ENCODE measurements around the gene SLC2A13.

DNA sequence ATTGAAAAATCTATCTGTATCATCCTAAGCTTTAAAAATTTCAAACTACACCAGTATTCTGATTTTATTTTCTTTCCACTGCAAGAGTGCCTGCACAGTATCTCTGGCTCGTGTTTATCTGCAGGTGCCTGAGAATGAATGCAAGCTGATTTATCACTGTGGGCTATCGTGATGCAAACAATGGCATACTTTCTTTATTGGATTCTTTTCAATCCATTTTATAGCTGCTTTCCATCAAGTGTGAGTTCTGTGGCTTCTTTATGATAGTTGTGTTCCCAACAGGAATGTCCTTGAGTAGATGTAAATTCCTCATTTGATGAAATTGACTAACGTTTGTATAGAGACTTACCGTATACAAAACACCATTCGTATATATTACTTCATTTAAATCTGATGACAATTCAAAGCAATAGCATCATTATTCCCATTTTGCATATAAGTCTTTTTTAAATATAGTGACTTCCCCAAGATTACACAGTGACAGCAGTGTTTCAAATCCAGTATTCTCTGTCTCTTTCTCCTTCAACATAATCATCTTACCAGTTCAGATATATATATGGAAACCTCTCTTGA, 326.0 kb downstream of the SLC2A13 start:
- TF ChIP-seq, protein P1, sequence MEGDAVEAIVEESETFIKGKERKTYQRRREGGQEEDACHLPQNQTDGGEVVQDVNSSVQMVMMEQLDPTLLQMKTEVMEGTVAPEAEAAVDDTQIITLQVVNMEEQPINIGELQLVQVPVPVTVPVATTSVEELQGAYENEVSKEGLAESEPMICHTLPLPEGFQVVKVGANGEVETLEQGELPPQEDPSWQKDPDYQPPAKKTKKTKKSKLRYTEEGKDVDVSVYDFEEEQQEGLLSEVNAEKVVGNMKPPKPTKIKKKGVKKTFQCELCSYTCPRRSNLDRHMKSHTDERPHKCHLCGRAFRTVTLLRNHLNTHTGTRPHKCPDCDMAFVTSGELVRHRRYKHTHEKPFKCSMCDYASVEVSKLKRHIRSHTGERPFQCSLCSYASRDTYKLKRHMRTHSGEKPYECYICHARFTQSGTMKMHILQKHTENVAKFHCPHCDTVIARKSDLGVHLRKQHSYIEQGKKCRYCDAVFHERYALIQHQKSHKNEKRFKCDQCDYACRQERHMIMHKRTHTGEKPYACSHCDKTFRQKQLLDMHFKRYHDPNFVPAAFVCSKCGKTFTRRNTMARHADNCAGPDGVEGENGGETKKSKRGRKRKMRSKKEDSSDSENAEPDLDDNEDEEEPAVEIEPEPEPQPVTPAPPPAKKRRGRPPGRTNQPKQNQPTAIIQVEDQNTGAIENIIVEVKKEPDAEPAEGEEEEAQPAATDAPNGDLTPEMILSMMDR (IDR thresholded peaks at IDR 0.05; ENCODE audit: insufficient read depth, low read length, poor library complexity, severe bottlenecking): no peak
- TF ChIP-seq EZH2phosphoT487 (conservative IDR thresholded peaks at IDR 0.05; ENCODE audit: low read length): no peak
